ENCODE results near the gene MIGA2.

DNA sequence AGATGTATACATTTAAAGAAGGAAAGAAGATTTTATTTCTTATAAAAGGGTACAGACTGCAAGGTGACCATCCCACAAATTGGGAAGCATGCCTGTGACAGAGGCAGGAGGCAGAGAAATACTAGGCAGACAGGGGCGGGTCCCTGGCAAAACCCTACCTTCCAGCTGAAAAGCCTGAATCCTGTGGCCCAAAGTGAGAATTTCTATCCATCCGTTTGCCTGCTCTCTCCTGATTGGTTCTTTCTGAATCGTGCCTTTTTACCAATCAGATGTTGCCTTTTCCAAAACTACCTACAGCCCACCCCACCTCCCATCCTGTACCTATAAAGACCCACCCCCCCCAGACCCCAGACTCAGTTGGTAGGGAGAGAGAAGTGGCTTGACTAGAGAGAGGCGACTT, 4.9 kb upstream of the MIGA2 start:
- TF ChIP-seq, protein P1, sequence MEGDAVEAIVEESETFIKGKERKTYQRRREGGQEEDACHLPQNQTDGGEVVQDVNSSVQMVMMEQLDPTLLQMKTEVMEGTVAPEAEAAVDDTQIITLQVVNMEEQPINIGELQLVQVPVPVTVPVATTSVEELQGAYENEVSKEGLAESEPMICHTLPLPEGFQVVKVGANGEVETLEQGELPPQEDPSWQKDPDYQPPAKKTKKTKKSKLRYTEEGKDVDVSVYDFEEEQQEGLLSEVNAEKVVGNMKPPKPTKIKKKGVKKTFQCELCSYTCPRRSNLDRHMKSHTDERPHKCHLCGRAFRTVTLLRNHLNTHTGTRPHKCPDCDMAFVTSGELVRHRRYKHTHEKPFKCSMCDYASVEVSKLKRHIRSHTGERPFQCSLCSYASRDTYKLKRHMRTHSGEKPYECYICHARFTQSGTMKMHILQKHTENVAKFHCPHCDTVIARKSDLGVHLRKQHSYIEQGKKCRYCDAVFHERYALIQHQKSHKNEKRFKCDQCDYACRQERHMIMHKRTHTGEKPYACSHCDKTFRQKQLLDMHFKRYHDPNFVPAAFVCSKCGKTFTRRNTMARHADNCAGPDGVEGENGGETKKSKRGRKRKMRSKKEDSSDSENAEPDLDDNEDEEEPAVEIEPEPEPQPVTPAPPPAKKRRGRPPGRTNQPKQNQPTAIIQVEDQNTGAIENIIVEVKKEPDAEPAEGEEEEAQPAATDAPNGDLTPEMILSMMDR (IDR thresholded peaks at IDR 0.05): no peak
- no peak for TF ChIP-seq POLR2A (IDR thresholded peaks at IDR 0.05; ENCODE audit: low read length)
- TF ChIP-seq MAFK (IDR thresholded peaks at IDR 0.05; ENCODE audit: partially characterized antibody): no peak
- no peak for TF ChIP-seq RFX5 (IDR thresholded peaks at IDR 0.05)
- no peak for TF ChIP-seq CHD4 (IDR thresholded peaks at IDR 0.05; ENCODE audit: borderline replicate concordance)
- no peak for TF ChIP-seq EHMT2 (IDR thresholded peaks at IDR 0.05; ENCODE audit: low read depth)
- TF ChIP-seq RAD21 (conservative IDR thresholded peaks at IDR 0.05 in 1 of 2, IDR thresholded peaks at IDR 0.05 in 1 of 2): no peak
- no peak for TF ChIP-seq NFE2L2 (conservative IDR thresholded peaks at IDR 0.05; ENCODE audit: low read length)
- TF ChIP-seq BHLHE40 (IDR thresholded peaks at IDR 0.05; ENCODE audit: low read depth, low read length): no peak
- TF ChIP-seq EP300 (IDR thresholded peaks at IDR 0.05): no peak
- TF ChIP-seq, protein P2, sequence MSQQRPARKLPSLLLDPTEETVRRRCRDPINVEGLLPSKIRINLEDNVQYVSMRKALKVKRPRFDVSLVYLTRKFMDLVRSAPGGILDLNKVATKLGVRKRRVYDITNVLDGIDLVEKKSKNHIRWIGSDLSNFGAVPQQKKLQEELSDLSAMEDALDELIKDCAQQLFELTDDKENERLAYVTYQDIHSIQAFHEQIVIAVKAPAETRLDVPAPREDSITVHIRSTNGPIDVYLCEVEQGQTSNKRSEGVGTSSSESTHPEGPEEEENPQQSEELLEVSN (IDR thresholded peaks at IDR 0.05; ENCODE audit: borderline replicate concordance, low read depth): no peak

All from A549 (cell line).